Stimulated activated naive CD4-positive, alpha-beta T cell treated with Interleukin-2 at 50 U/mL for 16 hours (primary cell): ENCODE data around the gene NUDT14.

Experiments
- DNase-seq: peaks from one replicate; lab custom pipeline; 2025; lab: John Stamatoyannopoulos, UW

NUDT14 gene

GRCh38 chr14:105159344-105159743 is 21.8 kb downstream of the NUDT14 start:
- no peak for DNase-seq

DNA sequence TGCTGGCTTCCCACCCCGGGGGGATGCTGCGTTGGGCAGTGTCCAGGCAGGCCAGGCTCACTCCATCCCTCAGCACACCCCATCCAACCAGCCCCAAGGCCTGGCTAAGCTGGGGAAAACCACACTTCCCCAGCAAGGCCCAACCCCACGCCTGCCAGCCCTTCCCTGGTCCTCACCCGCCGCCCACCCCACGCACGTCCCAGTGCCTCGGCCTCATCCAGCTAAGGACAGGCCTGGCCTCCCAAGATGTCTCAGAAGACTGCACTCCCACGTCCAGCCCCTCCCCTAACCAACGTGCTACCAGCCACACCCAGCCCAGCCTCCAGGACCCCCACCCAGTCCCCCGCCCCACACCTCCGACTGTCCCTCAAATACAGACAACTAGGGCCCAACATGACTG is 22.3 kb downstream of the NUDT14 start:
- DNase-seq, result no peak

DNA sequence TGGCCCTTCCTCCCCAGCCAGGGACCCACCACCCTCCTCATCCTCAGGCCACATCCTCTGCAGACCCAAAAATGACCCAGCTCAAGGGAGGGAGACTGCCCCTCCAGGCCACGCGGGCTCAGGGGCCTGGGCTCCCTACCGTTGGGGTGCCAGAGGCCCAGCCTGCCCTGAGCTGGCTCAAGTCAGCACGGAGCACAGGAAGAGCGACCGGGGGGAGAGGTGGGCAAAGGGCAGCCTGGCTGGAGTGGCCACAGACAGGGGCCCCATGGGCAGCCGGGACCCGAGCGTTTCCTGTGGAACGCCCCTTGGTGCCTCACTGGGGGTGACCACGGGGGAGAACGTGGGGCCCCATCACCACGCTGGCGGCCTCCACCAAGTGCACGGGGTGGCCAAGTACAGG is 23.2 kb downstream of the NUDT14 start:
- no peak for DNase-seq

GRCh38 chr14:105156414-105157375 is 24.4 kb downstream of the NUDT14 start:
- DNase-seq, result no peak

DNA sequence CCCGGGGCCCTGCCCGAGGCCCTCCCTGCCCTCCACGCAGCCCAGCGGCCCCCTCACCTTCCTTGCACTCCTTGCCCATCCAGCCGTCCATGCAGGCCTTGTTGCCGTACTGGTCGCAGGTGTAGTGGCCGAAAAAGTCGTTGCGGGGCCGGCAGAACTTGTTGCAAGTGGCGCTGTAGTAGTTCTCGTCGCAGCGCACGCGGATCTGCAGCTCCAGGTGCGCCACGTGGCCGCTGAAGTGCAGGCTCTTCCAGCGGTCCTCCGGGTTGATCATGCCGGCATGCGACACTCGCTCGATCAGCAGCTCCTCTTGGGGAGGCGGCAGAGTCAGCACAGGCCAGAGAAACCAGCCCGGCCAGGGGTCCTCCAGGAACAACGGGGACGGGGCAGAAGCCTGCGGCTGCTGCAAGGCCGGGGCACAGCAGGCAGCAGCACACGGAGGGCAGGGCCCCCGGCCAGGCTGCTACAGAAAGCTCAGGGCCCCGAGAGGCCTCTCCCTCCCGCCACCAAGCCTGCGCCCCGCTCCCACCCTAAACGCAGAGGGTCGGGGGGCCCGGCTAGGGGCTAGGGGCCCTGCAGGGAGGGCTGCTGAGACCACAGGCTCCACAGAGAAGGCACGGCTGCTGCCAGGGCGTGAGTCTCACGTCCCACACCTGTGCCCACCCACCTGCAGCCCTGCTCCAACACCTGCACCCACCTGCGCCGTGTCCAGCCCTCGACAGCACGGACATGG is 25.3 kb downstream of the NUDT14 start:
- DNase-seq, result no peak

DNA sequence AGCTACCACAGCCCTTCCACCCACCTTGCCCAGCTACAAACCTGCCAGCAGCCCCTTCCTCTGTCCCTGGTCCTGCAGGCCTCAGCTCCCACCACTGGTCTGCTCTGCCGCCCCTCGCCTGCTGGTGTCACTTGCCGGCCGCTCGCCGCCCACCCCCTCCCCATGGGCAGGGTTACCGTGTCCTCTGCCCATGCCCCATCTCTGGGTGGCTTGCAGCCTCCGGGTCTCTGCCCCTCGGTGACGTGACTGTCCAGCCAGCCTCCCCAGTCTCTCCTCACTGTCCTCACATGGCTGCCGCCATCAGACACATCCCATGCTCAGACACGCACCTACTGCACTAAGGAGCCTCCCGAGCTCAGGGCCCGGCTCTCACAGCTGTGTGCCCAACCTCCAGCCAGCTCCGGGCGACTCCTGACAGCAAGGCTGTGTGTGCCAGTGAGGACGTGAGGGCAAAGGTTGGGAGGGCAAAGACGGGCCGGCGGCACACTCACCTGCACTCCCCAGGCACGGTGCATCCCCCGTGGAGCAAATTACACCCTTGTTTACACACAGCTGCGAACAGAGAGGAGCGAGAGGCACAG is 26.0 kb downstream of the NUDT14 start:
- no peak for DNase-seq

DNA sequence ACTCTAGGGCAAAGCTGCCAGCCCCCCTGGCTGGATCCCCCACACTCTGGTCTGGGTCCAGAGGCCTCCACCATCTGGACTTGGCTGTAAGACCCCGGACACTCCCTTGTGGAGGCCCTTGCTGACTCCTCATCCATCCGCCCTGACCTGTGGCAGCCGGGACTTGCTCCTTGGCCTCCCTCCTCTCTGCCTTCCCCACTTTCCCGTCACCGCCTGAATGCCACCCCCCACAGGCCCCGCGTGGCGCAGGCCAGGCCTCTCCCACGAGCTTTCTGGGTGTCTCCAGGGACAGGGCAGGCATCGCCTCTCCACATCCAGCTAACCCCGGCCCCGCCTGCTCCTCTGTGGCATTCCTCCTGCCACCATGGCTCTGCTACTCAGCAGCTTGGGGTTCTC is 26.6 kb downstream of the NUDT14 start:
- DNase-seq, result no peak

DNA sequence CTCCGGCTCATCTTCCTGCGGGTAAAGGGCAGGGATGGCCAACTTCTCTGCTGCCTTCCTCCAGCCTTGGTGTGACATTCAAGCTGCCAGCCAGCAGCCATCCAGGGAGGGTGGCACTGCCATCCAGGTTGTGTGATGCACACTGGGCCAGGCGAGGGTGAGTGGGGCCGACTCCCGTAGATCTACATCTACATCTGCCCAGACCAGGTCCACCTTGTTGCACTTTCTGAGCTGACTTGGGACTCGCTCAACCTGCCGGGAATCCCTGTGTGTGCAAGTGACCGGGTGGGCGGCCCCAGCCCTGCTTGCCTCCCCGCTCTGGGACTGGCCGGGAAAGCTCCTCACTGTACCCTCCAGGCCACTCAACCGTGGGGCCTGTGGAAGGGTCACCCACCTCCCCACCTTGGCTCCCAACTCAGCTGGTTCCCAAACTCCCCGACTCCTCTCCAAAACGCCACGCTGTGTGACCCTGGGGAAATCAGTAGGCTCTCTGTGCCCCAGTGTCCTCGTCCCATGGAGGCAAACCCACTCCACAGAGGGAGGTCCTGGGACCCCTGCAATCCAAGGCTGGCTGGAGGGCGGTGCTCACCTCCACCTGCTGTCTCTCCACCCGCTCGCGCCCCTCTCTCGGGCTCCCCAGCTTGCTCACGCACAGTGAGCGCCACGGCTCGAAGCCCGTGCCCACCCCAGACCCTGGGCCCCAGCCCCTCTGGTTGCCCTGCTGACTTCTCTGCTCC is 27.2 kb downstream of the NUDT14 start:
- no peak for DNase-seq

DNA sequence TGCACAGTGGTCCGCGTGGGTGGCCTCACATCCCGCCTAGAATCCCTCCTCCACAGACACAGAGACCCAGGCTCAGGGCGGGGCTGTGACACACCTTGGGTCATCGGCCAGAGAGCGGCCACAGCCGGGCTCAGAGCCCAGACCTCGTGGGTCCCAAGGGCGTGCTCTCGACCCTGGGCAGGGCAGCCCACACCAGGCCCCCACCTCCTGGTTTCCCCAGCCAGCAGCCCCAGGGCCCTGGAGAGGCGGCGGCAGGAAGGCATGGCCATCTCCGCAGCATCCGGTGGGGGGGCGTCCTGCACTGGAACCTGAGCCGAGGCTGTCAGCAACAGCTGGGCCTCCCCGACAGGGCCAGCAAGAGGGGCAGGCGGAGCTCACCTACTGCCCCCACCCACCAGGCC is 27.8 kb downstream of the NUDT14 start:
- DNase-seq, result no peak

DNA sequence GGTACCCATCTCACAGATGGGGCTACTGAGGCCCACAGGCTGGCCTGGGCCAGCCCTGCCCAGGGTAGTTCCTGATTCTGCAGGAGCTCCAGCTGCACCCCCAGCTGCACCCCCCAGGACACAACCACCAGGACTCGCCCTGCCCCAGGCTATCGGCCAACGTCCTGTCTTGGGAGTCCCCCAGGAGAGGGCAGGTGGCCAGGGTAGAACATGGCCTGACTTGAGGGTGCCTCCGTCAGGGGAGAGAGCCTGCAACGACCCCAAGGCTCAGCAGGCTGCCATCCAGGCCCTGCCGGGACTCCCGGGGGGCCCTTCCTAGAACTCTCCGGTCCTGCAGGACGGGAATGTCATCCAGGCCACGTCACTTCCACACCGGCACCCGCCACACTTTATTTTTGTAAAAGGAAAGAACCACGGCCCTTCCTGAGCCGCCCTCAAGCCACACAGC is 28.3 kb downstream of the NUDT14 start:
- no peak for DNase-seq

- DNase-seq, result no peak
These were observed 29.0 kb downstream of the NUDT14 start for GRCh38 chr14:105151838-105152793.

- DNase-seq, result no peak
These were observed 29.9 kb downstream of the NUDT14 start for GRCh38 chr14:105151084-105151837.

DNA sequence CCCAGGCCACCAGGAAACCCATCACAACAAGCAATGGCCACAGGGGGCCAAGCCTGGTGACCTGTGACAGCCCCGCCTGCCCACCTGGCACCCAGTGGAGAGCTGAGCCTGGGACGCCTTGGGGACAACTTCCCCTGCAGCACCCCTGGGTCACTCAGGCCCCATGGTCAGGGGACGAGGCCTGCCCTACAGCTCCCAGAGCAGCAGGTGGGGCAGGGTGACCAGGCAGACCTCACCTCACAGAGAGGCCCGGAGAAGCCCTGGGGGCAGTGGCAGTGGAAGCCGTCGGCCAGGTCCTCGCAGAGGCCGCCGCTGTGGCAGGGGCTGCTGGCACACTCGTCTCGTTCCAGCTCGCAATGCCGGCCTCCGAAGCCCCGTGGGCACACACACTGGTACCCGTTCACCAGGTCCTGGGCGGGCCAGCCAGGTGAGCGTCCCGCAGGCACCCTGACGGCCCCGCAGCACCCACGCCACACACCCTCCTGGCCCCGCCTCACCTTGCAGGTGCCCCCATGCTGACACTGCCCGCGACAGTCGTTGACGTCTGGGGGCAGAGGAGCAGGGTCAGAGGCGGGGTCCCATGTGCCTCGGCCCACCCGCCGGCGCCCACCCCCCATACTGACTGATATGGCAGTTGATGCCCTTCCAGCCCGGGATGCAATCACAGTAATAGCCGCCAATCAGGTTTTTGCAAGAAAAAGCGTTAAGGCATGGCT is 30.6 kb downstream of the NUDT14 start:
- no peak for DNase-seq

GRCh38 chr14:105150026-105150367 is 31.1 kb downstream of the NUDT14 start:
- DNase-seq, result no peak

DNA sequence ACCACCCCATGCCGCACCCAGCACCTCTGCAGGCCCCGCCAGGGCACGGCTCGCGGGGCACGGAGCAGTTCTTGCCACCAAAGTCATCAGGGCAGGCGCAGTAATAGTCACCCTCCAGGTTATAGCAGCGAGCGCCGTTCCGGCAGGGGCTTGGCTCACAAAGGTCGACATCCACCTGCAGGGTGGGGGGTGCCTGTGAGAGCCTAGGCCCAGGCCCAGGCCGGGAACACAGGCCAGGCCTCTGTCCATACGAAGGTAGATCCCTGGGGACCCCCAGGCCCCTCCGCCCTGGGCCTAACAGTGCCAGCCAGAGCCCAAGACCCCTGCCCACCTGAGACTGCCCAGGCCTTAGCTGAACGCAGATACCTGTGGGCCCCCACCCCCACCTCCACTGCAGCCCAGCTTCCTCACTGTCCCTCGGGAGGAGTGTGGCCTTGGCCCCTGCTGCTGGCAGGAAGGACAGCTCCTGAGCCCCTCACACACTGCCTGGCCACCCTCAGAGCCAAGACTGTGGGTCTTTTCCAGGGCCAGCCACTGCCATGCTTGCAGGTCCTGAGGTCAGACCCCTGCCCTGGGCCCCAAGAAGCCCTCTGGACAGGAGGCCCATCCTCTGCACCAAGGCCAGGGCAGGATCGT is 31.8 kb downstream of the NUDT14 start:
- no peak for DNase-seq

GRCh38 chr14:105148604-105149145 is 32.4 kb downstream of the NUDT14 start:
- DNase-seq, result no peak

DNA sequence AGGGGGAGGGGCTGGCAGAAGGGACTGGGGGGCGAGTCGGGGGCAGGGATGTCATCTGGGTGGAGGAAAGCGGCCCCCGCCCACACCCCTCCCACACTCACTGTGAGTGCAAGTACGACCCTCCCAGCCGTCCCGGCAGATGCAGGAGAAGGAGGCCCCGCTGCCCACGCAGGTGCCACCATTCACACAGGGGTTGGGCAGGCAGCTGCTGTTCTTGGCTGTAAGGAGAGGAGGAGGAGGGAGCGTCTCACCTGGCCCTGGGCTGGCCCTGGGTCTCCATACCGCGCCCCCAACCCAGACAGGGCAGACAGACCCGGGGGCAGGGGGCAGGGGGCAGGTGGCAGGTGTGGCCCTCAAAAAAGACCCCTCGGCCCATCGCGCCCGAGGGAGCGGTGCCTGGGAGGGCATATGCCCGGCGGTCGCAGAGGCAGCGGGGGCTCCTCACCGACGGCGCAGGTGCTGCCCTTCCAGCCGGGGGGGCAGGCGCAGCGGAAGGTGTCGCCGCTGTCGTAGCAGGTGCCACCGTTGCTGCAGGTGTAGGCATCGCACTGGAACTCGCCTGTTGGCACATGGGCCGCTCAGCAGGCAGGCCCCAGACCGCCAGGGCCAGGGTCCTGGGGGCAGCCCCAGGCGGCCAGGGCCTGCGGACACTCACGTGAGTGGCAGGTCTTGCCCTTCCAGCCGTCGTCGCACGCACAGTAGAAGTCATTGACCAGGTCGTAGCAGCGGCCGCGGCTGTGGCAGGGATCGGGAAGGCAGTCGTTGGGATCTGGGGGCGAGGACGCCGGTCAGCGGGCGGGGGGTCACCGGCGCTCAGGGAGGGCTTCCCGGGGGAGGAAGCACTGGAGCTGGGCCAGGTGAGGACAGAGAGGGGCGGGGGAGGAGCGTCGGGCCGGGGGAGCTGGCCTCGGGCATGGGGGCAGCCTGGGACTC is 33.2 kb downstream of the NUDT14 start:
- no peak for DNase-seq
